Parathyroid adenoma (tissue), 2 donors: ENCODE data around the gene DCST1.

Source experiments
- H2AFZ ChIP-seq: fragments of 300-600 bp; sonication (generic); one replicate; pipeline ENCODE4 v1.7.0; 2017; ENCODE audit warnings: antibody characterized with exemption, mild to moderate bottlenecking
- H3K27ac ChIP-seq: fragments of 300-600 bp; sonication (generic); one replicate; pipeline ENCODE4 v1.7.0; 2017
- H3K27me3 ChIP-seq: fragments of 300-600 bp; sonication (generic); one replicate; pipeline ENCODE4 v1.7.0; 2017; ENCODE audit warnings: low read length; ENCODE audit not compliant: control insufficient read depth, insufficient read depth
- H3K36me3 ChIP-seq: fragments of 300-600 bp; sonication (generic); one replicate; pipeline ENCODE4 v1.7.0; 2017; ENCODE audit warnings: low read length; ENCODE audit not compliant: control insufficient read depth, insufficient read depth
- H3K4me1 ChIP-seq: fragments of 300-600 bp; sonication (generic); one replicate; pipeline ENCODE4 v1.7.0; 2017; ENCODE audit warnings: control low read depth
- H3K4me2 ChIP-seq: fragments of 300-600 bp; sonication (generic); one replicate; pipeline ENCODE4 v1.7.0; 2017; ENCODE audit warnings: low read length
- H3K4me3 ChIP-seq: fragments of 300-600 bp; sonication (generic); one replicate; pipeline ENCODE4 v1.7.0; 2017; ENCODE audit warnings: low read depth, low read length
- H3K79me2 ChIP-seq: fragments of 300-600 bp; sonication (generic); one replicate; pipeline ENCODE4 v1.7.0; 2017; ENCODE audit warnings: control low read depth
- H3K9ac ChIP-seq: fragments of 300-600 bp; sonication (generic); one replicate; pipeline ENCODE4 v1.7.0; 2017; ENCODE audit warnings: mild to moderate bottlenecking
- H3K9me3 ChIP-seq: fragments of 300-600 bp; sonication (generic); one replicate; pipeline ENCODE4 v1.7.0; 2017; ENCODE audit warnings: low read length; ENCODE audit not compliant: control insufficient read depth
- CTCF ChIP-seq: fragments of 300-600 bp; sonication (generic); IDR thresholded peaks from one replicate; pipeline ENCODE4 v1.7.0; 2017; ENCODE audit warnings: antibody characterized with exemption, mild to moderate bottlenecking
- donor health status: primary hyperparathyroidism.

DCST1 gene

GRCh38 chr1:155010211-155010918, 23.3 kb upstream of the DCST1 start:
- TF ChIP-seq CTCF: no peak
- no peak overlapping the region for H2AFZ ChIP-seq
- H3K4me2 ChIP-seq: no peak overlapping the region
- H3K27ac ChIP-seq: no peak overlapping the region
- no peak overlapping the region for H3K9ac ChIP-seq
- peaks cover 5% of the 10 kb centered on the region for H3K79me2 ChIP-seq
- H3K36me3 ChIP-seq: no peaks in the 10 kb centered on the region
- H3K27me3 ChIP-seq: no peaks in the 10 kb centered on the region
- peaks cover 15% of the 10 kb centered on the region for H3K4me1 ChIP-seq
- no peaks in the 10 kb centered on the region for H3K9me3 ChIP-seq
- no peak overlapping the region for H3K4me3 ChIP-seq

GRCh38 chr1:155011004-155011416, 22.6 kb upstream of the DCST1 start:
- Histone ChIP-seq H2AFZ (no peak overlapping the region), H3K4me3 (no peak overlapping the region), H3K4me2 (no peak overlapping the region), H3K4me1 (peaks cover 15% of the 10 kb centered on the region), H3K36me3 (no peaks in the 10 kb centered on the region), H3K27me3 (no peaks in the 10 kb centered on the region), H3K27ac (peak overlapping the region; percentile 69), H3K79me2 (peaks cover 5% of the 10 kb centered on the region), H3K9me3 (no peaks in the 10 kb centered on the region), H3K9ac (no peak overlapping the region)
- no peak for TF ChIP-seq CTCF

- H3K9ac ChIP-seq: no peak overlapping the region
- peaks cover 15% of the 10 kb centered on the region for H3K4me1 ChIP-seq
- no peak overlapping the region for H3K4me3 ChIP-seq
Measured at GRCh38 chr1:155011437-155012025, 22.1 kb upstream of the DCST1 start.

GRCh38 chr1:155012026-155012546, 21.5 kb upstream of the DCST1 start:
- H3K27ac ChIP-seq: peak overlapping the region; percentile 69
- no peak overlapping the region for H3K4me3 ChIP-seq
- peaks cover 17% of the 10 kb centered on the region for H3K4me1 ChIP-seq
- peaks cover 5% of the 10 kb centered on the region for H3K79me2 ChIP-seq
- H3K4me2 ChIP-seq: no peak overlapping the region
- H3K27me3 ChIP-seq: no peaks in the 10 kb centered on the region
- no peaks in the 10 kb centered on the region for H3K36me3 ChIP-seq
- H3K9ac ChIP-seq: no peak overlapping the region
- no peaks in the 10 kb centered on the region for H3K9me3 ChIP-seq
- no peak overlapping the region for H2AFZ ChIP-seq
- TF ChIP-seq CTCF: no peak

More at GRCh38 chr1:155011437-155012025, 22.1 kb upstream of the DCST1 start:
- H2AFZ ChIP-seq: no peak overlapping the region
- no peak overlapping the region for H3K4me2 ChIP-seq
- no peaks in the 10 kb centered on the region for H3K9me3 ChIP-seq
- peaks cover 5% of the 10 kb centered on the region for H3K79me2 ChIP-seq
- no peaks in the 10 kb centered on the region for H3K36me3 ChIP-seq
- peak overlapping the region; percentile 69 for H3K27ac ChIP-seq
- H3K27me3 ChIP-seq: no peaks in the 10 kb centered on the region
- TF ChIP-seq CTCF: no peak
